GM21526 (cell line): ENCODE data around the gene STRN3.

Experiments
- ATAC-seq: cut with Tn5 transposase; IDR thresholded peaks from one replicate; pipeline ENCODE4 v1.9.1; 2021; ENCODE audit warnings: moderate library complexity; ENCODE audit not compliant: unreplicated experiment, low FRiP score

STRN3 gene

GRCh38 chr14:31038521-31039166, 12.5 kb upstream of the STRN3 start:
- no peak for ATAC-seq

- no peak for ATAC-seq
These were observed 11.6 kb upstream of the STRN3 start for GRCh38 chr14:31037709-31038221.

DNA sequence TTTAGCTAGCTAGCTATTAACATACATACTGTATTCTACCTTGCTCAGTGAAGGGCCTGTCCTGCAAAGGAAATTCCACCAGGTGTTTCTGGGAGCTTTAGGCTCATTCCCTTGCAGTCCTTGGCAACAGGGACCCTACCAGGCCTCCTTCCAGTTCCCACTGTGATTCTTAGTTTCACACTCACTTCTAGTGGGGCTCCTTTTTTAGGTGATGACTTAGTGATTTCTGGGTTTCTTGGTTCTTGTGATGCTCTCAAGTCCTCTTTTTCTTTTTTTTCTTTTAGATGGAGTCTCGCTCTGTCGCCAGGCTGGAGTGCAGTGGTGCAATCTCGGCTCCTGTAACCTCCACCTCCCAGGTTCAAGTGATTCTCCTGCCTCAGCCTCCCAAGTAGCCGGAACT, 10.4 kb upstream of the STRN3 start:
- no peak for ATAC-seq

DNA sequence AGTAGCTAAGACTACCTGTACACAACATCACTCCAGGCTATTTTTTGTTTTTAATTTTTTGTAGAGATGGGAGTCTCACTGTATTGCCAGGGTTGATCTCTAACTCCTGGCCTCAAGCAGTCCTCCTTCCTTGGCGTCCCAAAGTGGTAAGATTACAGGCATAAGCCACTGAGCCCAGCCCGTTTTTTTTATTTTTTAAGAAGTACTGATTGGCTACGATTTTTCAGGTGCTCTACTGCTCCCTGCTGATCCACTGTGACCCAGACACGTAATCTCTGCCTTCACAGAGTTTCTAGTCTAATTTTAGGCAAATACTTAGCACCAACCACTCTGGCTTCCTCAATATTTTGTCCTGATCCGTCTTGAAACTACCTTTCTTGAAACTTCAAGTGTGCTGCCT, 4.3 kb upstream of the STRN3 start:
- ATAC-seq = no peak

DNA sequence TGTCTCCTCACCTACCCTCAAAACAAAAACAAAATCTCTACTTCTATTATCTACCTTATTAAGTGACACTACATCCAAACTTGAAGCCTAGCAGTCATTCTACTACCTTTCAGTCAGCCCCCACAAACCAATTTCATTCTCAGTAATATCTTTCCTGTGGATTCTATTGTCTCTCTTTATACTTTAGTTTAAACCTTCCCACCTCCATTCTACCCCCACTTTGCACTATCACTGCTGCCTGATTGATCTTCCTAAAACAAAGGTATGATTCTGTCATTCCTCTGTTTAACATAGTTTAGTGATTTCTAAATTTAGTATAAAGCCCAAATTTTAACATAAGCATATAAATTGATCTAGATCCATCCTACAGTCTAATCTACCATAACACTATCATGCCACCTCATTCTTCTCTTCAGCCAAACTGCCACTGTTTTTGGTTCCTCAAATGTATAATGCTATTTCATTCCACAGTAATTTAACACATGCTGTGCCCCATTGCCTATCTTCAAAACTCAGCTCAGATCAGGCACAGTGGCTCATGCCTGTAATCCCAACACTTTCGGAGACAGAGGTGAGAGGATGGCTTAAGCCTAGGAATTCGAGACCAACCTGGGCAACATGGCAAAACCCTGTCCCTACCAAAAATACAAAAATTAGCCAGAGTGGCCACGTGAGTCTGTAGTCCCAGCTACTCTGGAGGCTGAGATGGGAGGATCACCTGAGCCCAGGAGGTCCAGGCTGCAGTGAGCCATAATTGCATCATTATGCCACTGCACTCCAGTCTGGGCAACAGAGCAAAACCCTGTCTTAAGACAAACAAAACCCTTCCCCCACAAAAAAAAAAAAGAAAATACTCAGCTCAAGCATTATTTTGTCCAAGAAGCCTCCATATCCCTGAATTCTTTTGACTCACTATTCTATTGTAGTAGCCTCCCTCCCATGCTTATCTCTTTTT, 3.1 kb upstream of the STRN3 start:
- no peak for ATAC-seq

GRCh38 chr14:31027847-31028246, 1.7 kb upstream of the STRN3 start:
- no peak for ATAC-seq

- ATAC-seq = peak; percentile 80
These were observed 464 bp upstream of the STRN3 start for GRCh38 chr14:31026450-31027235.

- peak; percentile 32 for ATAC-seq
These were observed 657 bp downstream of the STRN3 start, which contains the start of gene AP4S1 for GRCh38 chr14:31025367-31026076. TSS of gene AP4S1 (plus strand) at chr14:31025649. CDS start at chr14:31066197, 40,548 bp downstream.

GRCh38 chr14:31024577-31025366, 1.4 kb downstream of the STRN3 start:
- no peak for ATAC-seq

DNA sequence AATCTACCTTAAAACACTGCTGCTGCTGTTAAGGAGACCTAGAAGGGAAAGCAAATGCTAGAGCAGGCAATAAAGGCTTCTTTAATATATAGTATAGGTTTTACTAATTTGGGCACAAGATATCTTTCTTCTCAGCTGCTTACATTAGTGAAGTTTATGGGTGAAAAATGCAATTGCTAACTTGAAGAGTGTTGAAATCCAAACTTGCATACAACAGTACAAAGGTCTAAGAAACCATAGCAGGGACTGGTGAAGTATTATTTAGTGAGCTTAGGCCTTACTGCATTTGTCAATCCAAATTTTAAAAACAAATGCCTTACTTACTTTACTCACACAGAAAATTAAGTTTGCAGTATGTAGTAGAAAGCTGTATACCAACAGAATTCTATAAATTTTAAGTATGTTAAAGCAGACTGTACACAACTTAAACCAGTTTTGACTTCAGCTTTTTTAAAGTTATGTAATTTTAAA, 2.1 kb downstream of the STRN3 start:
- no peak for ATAC-seq

DNA sequence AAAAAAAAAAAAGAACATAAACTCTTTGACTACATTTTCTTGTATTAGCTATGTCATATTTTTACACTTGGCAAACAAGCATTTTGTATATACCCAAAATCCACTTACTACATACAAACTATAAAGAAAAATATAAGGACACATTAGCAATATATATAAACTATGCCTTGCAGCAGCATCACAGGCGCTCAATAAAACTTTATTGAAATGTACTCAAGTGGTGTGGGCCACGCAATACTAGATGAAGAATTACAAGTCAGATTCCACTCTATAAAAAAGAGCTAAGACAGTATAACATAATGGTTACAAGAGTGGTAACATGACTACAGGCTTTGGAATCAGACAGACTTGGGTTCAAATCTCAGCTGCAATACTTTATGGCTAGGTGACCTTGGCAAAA, 3.8 kb downstream of the STRN3 start:
- no peak for ATAC-seq

DNA sequence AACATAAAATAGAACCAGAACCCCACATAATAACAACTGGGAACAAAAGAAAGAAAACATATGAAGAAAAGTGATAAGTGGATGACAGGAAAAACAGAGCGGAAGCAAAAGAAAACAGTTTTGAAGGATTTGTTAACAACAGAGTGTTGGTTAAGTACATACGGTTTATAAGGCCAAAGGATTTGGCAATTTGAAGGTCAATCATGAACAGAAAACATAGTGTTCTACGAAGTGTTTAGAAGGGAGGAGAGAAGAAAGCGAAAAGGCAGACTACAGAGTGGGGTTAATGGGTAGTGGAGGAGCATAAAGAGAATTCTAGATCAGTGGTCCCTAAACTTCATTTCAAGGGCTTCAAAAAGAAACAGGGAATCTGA, 4.6 kb downstream of the STRN3 start:
- ATAC-seq = no peak

DNA sequence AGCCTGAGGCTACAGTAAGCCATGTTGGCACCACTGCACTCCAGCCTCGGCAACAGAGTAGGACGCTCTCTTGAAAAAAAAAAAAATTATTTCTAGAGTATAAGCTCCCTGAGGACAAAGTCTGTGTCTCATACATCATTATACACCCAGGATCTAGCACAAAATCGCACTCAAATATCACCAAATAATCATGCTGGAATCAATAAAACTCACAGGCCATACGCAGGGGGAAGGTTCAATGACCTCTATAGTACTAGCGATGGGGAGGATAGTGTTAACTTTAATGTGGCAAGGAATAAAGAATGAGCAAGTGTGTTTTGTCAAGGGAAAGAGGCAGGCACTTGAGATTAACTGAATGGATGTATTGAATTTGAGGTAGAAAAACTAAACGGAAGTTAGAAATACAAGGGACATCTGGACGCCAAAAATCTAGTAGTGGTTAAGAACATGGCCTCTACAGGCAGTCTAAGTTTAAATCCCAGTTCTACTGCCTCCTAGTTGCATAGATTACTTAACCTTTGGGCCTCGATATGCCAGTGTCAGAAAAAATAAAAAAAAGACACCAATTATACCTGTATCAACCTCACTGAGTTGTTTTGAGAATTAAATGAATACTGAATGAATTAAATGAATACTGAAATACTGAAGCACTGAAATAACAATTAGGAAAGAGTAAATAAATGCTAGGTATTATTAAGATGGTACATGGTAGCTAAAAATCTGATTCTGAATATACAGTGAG, 5.2 kb downstream of the STRN3 start:
- no peak for ATAC-seq

- no peak for ATAC-seq
These were observed 8.0 kb downstream of the STRN3 start for GRCh38 chr14:31018057-31018645.

DNA sequence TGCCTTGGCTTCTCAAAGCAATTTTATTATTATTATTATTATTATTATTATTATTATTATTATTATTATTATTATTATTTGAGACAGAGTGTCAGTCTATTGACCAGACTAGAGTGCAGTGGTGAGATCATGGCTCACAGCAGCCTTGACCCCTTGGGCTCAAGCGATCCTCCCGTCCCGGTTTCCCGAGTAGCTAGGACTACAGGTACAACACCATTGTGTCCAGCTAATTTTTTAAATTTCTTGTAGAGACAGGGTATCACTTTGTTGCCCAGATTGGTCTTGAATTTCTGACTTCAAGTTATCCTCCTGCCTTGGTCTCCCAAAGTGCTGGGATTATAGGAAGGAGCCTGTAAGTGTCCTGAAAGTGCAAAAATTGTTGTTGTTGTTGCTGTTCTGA, 12.3 kb downstream of the STRN3 start:
- no peak for ATAC-seq

DNA sequence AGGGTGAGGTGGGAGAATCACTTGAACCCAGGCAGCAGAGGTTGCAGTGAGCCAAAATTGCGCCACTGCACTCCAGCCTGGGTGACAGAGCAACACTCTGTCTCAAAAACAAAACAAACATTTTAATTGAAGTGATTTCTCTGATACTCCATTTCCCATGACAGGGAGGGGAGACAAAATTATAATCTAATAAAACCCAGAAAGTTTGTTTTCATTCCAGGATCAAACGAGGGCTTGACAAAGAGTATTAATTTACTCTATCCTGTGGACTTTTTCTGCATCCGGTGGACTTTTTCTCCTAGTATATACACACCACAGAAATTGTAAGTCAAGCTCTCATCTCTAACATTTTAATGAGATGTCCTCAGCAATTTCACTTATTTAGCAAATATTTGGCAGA, 15.2 kb downstream of the STRN3 start:
- no peak for ATAC-seq

DNA sequence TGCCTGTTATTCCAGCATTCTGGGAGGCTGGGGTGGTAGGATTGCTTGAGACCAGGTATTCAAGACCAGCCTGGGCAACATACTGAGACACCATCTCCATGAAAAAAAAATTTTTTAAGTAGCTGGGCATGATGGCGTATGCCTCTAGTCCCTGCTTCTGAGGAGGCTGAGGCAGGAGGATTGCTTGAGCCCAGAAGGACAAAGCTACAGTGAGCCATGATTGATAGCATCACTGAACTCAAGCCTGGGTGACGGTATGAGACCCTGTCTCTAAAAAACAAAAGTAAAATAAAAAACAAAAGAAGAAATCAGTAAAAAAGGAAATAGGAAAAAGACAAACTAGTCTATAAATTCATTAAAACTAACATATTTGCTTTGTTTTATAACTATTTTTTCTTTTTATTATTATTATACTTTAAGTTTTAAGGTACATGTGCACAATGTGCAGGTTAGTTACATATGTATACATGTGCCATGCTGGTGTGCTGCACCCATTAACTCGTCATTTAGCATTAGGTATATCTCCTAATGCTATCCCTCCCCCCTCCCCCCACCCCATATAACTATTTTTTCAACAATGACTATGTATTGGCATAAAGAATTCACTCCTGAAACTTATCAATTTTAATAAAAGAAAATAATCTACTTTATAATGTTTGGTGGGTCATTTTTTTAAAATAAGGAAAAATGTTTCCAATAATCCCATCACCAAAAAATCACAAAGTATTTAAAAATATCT, 16.2 kb downstream of the STRN3 start:
- no peak for ATAC-seq

GRCh38 chr14:31006703-31007102, 19.5 kb downstream of the STRN3 start:
- ATAC-seq = no peak
